HG02763 (cell line): ENCODE results near the gene DCUN1D3.
"Not testable (repeated sequence)": the region's sequence is repeated elsewhere in the genome, so short reads cannot be mapped to it uniquely, and the experiment has no call there.

Source experiments
- ATAC-seq: cut with Tn5 transposase; IDR thresholded peaks from one replicate; pipeline ENCODE4 v1.9.1; 2021; ENCODE audit warnings: mild to moderate bottlenecking, moderate library complexity; ENCODE audit not compliant: unreplicated experiment

The DCUN1D3 gene

DNA sequence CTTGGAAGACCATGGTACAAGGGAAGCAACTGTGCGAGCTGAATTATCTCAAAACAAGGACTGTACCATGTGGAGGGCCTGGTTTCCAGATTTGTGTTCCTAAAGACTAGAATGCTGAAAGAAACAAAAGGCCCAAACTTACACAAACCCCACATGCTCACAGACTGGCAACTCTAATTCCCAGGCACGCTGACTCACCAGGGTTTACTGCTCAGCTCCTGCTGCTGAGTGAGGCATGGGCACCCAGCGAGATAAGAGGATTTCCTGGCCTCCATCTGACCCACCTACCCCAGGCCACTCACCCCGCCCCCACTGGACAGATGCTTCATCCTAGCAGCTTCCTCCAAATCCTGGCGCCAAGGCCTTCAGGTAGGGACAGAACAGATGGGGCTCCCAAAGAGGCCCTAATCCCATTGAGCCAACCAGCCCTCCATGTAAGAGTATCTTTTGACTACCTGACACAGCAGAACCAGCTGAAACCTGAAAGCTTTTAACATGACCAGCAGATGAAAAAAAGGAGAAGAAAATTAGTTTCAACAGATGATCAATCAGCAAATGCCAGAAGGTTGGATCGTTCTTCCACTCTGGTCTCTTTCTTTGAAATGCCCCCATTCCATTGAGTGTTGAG, 33.9 kb downstream of the DCUN1D3 start:
- ATAC-seq, result peak; percentile 9

DNA sequence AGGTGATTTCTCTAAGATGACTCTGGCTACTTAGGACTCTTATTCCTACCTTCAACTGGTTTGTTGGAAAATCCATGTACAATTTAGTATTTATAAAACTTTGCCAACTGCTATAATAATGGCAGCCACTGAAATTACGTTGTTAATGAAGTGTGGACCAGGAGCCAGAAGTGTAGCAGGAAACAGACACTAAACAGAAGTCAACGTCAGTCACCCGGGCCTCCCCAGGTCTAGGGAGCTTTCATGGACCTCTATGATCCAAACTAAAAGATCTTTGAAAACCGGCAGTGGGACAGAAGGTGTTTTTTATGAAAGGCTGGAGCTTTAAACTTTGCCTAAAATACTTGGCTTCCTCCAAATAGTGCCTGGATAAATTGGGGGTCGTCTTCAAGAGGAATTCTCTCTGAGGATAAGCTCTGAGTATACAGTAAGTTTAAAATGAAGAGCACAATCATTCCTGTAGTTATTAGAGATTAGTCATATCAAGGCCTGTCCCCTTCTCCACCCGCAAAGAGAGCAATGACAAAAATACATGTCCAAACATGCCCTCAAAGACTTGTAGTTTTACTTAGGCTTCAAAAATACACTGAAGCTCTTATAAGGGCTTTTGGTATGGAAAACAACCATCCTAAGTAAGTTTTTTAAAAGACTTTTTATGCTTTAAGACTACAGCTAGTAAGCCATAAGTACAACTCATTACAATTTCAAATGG, 34.6 kb downstream of the DCUN1D3 start:
- peak; percentile 62 for ATAC-seq

DNA sequence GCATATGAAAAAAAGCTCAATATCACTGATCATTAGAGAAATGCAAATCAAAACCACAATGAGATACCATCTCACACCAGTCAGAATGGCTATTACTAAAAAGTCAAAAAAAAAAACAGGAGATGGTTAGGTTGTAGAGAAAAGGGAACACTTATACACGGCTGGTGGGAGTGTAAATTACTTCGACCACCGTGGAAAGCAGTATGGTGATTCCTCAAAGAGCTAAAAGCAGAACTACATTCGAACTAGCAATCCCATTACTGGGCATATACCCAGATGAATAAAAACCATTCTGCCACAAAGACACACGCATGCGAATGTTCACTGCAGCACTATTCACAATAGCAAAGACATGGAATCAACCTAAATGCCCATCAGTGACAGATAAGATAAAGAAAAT, 35.8 kb downstream of the DCUN1D3 start:
- ATAC-seq, result not testable (repeated sequence)

DNA sequence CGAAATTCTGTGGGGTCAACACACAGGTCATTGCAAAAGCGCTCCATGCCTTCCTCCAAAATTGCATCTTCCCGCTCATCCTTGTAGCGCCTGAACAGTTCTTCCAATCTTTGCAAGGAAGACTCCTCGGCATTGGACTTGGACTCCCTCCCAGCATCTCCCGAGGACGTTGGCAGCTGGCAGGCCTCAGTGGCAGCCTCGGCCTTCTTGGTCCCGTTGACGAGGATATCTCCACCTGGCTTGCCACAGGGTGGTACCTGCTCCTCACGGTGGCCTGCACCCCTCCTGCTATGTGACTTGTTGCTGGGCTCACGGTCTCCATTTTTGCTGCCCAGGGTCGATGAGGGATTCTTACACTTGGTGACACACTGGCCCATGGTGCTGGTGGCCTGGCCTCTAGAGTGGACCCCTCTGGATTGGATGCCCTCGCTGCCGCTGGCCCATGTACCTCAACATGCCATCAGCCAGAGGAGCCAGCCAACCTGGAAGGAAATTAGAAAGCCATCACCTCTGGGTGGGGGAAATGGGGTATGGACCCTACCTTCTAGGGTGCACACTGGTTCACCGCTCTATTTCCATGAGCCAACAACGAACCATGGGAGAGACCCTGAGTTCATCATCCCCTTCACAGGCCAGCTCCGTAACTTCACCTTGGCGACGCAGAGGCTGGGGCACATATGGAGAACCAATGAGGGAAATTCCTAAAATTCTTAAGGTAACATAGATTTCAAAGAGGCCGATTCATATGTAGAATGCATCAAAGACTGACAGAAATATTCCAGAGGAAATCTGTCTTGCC, 37.8 kb downstream of the DCUN1D3 start:
- ATAC-seq, result no peak

DNA sequence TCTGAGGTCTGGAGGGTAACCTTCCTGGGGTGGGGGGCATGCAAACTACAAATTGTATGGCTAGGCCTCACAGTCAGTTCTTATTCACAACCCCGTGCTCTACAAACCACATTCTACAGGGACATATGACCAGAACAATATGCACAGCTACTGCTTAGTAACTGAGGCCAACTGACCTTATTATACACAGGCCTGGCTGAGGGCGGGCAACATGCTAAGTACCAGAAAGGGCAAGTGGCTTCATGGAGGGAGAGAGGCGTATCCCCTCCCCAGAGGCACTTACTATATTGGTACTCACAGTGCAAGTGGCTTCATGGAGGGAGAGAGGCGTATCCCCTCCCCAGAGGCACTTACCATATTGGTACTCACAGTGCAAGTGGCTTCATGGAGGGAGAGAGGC, 39.2 kb downstream of the DCUN1D3 start:
- ATAC-seq, result not testable (repeated sequence)

DNA sequence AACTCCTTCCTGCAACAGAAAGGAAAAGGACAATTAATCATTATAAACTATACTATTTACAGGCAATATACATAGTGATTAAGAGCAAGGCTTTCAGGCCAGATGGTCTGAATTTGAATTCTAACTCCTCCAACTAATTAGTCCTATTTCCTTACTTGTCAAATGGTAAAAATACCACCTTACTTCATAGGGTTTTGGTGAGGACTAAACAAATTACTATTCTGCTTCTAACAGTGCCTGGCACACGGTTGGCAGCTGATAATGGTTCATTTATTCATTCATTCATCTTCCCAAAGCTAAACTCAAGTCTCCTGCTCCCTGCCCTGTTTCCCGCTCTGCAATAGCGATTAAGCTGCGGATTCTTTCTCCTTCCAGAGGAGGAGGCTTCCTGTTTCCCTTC, 39.8 kb downstream of the DCUN1D3 start:
- ATAC-seq, result no peak

DNA sequence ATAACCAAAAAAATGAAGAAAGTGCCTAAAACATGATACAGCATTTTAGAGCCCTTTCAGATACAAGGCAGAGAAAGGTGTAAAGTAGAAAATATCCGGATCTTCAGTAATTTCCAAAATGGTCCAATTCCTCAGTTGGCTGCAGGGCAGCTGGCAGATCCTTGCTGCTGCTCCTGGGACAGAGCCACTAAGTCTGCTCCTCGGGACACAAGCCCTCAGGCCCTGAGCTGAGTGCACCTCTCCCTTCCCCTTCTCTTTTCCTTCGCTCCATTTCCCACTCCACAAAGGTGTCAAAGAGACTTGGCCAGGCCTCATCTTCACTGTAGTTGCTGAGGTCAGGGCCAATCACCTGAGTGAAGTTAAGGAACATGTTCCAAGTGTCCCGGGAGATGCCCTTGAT, 40.5 kb downstream of the DCUN1D3 start:
- ATAC-seq, result no peak

DNA sequence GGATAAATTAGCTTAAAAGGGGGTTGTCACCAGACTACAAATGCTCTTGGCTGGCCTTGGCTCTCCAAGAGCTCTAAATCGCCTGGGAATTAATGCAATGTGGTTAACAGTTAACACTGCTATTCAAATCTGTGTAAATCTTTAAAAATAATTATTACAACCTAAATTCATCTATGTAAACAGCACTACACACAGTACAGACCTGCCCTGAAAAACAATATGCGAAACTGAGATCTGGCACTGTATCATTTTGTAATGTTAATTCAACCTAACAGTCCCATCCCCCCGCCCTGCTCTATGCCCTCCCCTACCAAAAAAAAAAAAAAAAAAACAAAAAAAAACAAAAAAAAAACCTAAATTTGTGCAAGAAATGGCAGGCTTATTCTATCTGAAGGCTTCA, 40.9 kb downstream of the DCUN1D3 start:
- no peak for ATAC-seq

DNA sequence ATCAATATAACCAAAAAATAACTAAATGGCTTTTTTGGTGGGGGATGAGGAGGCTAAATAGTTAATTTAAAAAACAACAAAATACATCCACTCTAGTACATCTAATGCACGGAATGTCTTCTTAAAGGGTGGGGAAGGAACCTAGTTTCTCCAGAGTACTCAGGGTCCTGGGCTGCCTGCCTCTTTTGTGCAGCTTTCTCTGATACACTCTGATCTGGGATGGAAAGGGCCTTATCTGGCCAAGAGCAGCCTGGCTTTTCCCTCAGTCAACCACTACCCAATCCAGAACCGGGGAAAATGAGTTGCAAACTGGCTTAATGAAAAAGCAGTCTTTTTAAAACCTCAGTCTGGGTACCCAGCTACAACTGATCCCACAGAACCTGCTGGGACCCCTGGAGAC, 42.9 kb downstream of the DCUN1D3 start:
- no peak for ATAC-seq

DNA sequence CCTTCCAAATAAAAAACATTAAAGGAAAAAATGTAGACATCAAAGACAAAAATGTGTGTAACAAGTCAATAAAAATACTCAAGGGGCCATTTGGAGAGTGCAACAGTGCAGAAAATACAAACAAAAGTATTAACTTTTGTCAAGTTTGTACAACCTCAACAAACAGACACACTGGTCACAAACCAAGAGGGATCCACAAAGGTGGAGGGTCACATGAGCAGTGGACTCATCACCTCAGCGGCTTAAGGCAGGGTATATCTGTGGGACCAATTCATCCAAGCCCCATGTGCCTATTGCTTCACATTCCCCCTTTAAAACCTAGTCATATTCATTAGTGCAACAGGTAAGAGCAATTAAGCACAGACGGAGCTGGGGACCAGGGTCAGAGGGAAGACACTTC, 45.2 kb downstream of the DCUN1D3 start:
- no peak for ATAC-seq

DNA sequence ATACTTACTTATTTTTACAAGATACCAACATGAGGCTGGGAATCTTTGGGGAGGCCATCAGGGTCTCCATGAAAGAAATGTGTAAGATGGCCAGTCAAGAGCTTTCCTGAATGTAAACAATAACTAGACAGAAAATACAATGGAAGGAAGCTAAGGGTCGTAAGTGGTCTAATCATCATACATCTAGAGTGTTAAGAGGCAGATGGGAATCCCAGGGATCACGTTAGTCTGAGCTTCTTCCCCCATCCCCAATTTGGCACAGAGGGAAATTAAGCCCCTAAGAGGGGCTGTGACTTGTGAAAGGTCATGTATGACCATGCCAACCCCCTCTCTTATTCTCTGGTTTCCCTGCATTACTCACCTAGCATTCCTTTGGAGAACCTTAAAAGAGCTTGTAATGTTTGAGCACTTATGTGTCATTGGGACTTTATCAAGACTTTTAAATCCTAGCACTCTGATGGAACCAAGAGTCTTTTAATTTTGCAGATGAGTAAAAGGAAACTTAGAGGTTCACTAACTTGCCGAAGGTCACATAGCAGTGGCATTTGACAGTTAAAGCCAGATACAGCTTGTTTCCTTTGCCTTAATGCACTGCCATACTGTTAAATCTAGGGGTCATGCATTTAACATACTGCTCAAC, 46.1 kb downstream of the DCUN1D3 start:
- no peak for ATAC-seq

DNA sequence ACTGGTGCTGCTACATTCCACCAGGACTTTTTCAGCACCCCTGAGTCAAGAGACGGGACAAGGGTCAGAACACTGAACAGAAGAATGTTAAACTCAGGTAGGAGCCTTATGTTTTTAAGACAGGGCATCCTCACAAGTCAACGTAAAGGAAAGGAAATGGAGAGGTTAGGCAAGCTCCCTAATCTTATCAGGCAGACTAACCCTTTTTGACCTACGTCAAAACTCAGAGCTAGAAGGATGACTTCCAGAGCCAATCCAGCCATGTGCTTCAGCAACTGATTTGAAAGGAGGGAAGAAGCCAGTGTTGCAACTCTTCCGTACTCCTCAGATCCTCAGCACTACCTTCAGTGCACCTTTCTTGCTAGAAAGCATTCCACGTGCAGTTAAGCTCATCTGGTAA, 47.0 kb downstream of the DCUN1D3 start:
- ATAC-seq, result no peak

DNA sequence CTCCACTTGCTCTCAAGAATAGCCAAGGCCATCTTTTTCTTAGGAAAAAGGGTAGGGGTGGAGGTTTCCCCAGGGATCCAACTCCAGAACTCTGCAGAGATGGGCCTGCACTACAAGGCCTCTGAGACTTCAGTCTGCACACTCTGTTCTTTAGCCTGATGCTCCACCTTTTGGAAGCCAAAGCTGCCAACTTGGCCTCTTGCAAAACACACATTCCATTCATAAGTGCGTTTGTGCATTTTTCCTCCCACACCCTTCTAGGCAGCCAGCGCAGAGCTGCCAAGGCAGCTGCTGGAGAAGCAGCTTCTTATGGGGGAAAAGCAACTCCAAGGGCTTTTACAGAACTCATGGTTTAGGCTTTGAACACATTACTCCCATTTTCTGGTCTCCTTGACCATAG, 48.6 kb downstream of the DCUN1D3 start:
- no peak for ATAC-seq

DNA sequence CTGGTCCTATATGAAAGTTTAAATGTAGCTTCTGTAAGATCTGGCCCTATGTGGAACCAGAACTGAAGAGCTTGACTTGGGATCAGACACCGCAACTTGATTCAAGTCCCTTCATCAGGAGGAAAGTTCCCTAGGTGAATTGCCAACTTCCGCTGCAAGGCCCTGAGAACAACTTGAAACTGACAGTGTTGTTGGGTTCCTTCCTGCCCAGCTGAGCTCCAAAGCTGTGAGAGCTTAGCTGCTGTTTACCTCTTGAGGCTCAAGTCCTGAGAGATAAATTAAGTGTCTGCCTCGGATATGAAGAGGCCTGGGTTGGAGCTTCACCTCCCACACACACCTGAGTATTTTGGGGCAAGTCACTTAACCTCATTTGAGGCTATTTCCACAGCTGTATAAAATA, 49.2 kb downstream of the DCUN1D3 start:
- ATAC-seq, result no peak

DNA sequence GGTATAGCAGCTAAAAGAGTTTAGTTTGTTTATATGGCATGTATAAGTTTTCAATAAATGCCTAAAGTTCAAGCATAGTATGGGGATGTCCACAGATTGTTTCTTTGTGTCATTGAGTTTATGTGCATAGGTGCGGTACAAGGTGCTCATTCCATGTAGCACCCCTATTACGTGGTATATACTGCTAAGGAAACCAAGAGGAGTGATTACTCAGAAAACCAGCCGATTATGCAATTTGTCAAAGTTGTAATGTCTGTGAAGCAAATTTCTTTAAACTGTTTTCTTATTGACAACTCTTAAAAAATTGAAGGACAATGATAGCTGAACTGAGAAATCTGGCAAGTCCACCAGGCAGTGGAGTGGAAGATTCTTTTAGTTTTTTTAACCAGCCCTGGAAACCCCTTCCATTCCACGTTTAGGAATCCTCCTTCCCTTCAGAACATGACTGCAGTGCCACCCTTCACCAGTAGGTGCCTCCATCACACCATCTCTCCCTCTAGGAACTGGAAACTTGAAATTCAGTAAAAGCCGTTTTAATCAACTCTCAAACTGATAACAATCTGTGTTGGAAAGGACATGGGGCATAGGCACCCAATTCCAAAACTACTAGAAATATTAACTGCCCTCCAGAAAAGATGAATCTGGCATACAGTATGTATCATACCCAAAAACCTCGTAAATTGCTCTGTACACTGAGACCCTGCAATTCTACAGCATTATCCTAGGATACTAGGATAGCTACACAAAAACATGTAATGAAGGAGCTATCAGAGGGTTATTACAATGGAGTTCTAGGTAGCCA, 50.4 kb downstream of the DCUN1D3 start:
- no peak for ATAC-seq

DNA sequence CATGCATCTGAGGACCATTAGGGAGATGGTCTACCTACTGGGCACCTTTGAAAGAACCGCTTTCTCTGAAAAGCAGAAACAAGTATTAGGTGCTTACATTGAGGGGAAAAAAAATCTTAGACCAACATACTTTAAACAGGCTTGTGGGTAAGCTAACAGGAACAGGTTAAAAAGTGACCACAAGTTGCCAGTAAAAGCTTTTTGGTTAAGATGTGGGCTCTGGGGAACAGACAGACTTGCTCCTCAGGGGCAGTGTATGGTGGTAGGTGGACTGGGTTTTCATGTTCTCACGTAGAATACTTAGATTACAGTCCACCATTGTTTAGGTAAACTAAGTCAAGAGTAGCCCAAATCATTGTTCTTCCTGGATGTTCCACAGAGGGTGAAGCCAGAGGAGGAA, 52.6 kb downstream of the DCUN1D3 start:
- ATAC-seq, result no peak

DNA sequence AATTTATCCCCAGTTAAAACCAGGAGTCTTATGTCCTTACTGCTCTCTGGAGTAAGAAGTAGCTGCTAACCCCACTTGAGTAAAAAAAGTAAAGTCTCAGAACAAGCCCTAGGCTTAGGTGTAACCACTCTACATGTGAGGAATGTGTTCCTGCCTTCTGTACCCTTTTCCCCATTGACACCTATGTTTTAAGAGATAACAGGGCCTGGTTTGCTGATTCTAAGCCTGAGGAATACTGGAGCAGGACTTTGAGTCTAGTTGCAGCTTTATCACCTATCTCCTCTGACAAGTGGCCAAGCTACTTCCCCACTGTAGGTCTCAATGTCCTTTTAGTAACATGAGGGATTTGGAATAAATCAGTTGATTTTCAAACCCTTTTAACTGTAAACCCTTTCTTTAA, 53.6 kb downstream of the DCUN1D3 start:
- ATAC-seq, result no peak

DNA sequence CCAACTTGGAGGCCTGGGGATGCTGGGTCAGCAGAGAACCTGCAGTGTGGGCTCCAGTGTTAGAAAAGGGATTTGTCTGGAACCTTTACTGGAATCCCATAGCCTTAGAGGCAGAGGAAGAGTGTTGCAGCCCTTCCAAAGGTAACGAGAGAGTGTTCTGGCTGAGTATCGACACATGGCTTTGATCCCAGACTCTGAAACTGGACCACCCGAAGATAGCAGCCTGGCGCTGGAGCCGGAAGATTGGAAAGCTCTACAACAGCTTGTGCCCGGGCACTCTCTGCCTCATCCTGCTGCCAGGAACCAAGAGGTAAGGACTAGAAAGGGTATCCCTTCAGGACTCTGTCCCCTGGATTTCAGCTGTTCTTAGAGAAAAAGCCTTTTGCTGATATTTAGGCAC, 54.1 kb downstream of the DCUN1D3 start:
- no peak for ATAC-seq

DNA sequence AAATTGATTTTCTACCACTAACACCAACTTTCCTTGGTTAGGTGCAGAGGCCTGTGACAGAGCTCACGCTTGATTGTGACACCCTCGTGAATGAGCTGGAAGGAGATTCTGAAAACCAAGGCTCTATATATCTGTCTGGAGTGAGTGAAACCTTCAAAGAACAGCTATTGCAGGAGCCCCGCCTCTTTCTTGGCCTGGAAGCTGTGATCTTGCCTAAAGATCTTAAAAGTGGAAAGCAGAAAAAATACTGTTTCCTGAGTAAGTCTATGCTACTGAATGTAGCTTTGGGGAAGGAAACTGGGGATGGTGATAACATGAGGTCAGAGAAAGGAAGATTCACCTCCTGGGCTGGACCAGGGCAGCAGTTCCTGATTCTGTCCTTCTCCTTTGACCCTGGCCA, 55.6 kb downstream of the DCUN1D3 start:
- no peak for ATAC-seq

DNA sequence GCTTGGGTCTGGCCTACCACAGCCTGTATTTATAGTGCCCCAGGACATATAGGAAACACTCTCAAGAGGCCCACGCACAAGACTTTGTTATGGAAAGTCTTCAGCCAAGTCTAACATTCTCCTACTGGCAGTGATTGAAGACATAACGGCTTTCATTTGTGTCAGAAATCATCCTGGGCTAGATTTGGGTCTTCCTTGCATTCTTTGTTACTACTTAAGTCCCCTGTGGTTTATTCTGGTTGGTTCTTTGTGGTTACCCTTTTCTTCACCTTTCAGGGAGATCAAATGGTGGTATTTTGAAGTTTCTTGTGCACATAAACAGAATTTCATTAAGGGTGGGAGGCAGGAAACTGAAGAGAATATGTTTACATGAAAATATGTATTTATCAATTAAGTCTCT, 56.1 kb downstream of the DCUN1D3 start:
- ATAC-seq, result no peak

DNA sequence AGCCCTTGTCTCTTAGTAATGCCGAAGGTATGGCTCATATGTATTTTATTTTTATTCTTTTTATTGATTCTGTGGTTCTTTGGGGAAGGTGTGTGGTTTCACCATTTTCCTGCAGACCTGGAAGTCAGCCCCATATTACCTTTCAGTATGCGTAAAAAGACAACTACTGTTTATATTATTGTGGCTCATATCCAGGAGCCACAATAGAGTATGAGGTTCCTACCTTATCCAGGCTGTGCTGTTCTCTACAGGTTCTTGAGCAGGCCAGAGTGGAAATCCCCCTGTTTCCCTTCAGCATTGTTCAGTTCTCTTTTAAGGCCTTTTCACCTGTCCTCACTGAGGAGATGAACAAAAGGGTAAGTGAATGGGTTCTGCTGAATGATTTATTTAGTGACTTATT, 60.7 kb downstream of the DCUN1D3 start:
- ATAC-seq, result no peak
